A673 (cell line): ENCODE results near the gene MASP1. TPM values are rescaled to one million over a fixed set of nuclear protein-coding genes. Genes with fewer than 3 reads are reported as not detected.

Source experiments
- BruUV-seq: library from RNA; stranded (reverse); fragments of 400-500 nt; replicated peaks from 2 replicates; lab custom pipeline; 2021; lab: Mats Ljungman, UMichigan
- CTCF ChIA-PET: fragments of 300-600 bp; sonication (Branson Sonifier 250); formaldehyde crosslinking; loops from one replicate; lab custom pipeline; 2022; ENCODE audit warnings: antibody characterized with exemption; lab: Charles Lee
- POLR2A ChIA-PET: fragments of 300-600 bp; sonication (Branson Sonifier 250); formaldehyde crosslinking; loops from one replicate; lab custom pipeline; 2022; ENCODE audit warnings: antibody characterized with exemption; ENCODE audit not compliant: low non-redundant PET; lab: Charles Lee
- DNase-seq: peaks from one replicate; pipeline ENCODE4 v3.0.0-alpha.2; 2015; ENCODE audit warnings: low spot score
- H3K27ac ChIP-seq: fragments of 200-600 bp; sonication (generic); 2 replicates; pipeline ENCODE4 v1.5.1; 2016; ENCODE audit warnings: mixed run types, low read depth, mild to moderate bottlenecking, mixed read lengths, antibody characterized with exemption, low read length; ENCODE audit not compliant: poor library complexity, severe bottlenecking
- H3K27me3 ChIP-seq: fragments of 200-600 bp; sonication (generic); replicated peaks from 2 replicates; pipeline ENCODE4 v1.6.1; 2017; ENCODE audit warnings: mixed run types, low read depth, mild to moderate bottlenecking, mixed read lengths, antibody characterized with exemption, low read length; ENCODE audit not compliant: insufficient read depth, poor library complexity
- H3K36me3 ChIP-seq: fragments of 200-600 bp; sonication (generic); 2 replicates; pipeline ENCODE4 v1.6.1; 2016; ENCODE audit warnings: mixed run types, mild to moderate bottlenecking, mixed read lengths, antibody characterized with exemption, low read length; ENCODE audit not compliant: insufficient read depth, poor library complexity, severe bottlenecking
- H3K4me1 ChIP-seq: fragments of 200-600 bp; sonication (generic); 2 replicates; pipeline ENCODE4 v1.6.1; 2017; ENCODE audit warnings: mixed run types, mild to moderate bottlenecking, mixed read lengths, antibody characterized with exemption, low read length; ENCODE audit not compliant: insufficient read depth, poor library complexity, severe bottlenecking
- H3K4me3 ChIP-seq: fragments of 200-600 bp; sonication (generic); 2 replicates; pipeline ENCODE4 v1.5.1; 2016; ENCODE audit warnings: low read depth, mixed run types, mild to moderate bottlenecking, mixed read lengths, low read length; ENCODE audit not compliant: poor library complexity, severe bottlenecking
- H3K9me3 ChIP-seq: fragments of 200-600 bp; sonication (generic); 2 replicates; pipeline ENCODE4 v1.6.1; 2016; ENCODE audit warnings: mixed run types, low read depth, mild to moderate bottlenecking, mixed read lengths, antibody characterized with exemption, low read length; ENCODE audit not compliant: poor library complexity, severe bottlenecking
- CTCF ChIP-seq: fragments of 300-800, 200-600 bp; sonication (generic); conservative IDR thresholded peaks from 2 replicates; pipeline ENCODE4 v1.5.1; 2017; ENCODE audit warnings: low read depth, mild to moderate bottlenecking, antibody characterized with exemption, low read length, moderate library complexity, mixed read lengths
- EZH2 ChIP-seq: fragments of 200-600 bp; sonication (generic); IDR thresholded peaks from 2 replicates; pipeline ENCODE4 v1.6.1; 2017; ENCODE audit warnings: borderline replicate concordance, low read depth, mild to moderate bottlenecking, mixed read lengths, antibody characterized with exemption, low read length; ENCODE audit not compliant: poor library complexity, severe bottlenecking
- intact Hi-C: fragments of 100-400 bp; cut with micrococcal nuclease; formaldehyde crosslinking; loops from one replicate; pipeline ENCODE4 v1.10.0; 2022; ENCODE audit not compliant: unreplicated experiment
- total RNA-seq: library from RNA; stranded (reverse); gene quantifications from 2 replicates; pipeline ENCODE4 v1.2.3, GENCODE V29; 2021

Gene MASP1
- total RNA-seq, 1 experiment from 2014 or later, result not detected

GRCh38 chr3:187222801-187223200, 68.7 kb downstream of the MASP1 start:
- POLR2A ChIA-PET, result no interaction called here
- Histone ChIP-seq H3K27ac (no peak overlapping the region), H3K27me3 (no peaks in the 10 kb centered on the region), H3K4me1 (no peaks in the 10 kb centered on the region), H3K4me3 (no peak overlapping the region), H3K36me3 (no peaks in the 10 kb centered on the region), H3K9me3 (no peaks in the 10 kb centered on the region)
- no peak for TF ChIP-seq CTCF
- no peak for TF ChIP-seq EZH2
- CTCF ChIA-PET, result interaction anchor here (2.2 kb wide), 1 partner anchor 456 kb away, joined by 10 read pairs; no protein-coding TSS in a partner anchor
- DNase-seq, result no peak
- intact Hi-C loops, result loop anchor here (5.0 kb wide), 1 partner anchor 74 kb away; no protein-coding TSS in a partner anchor
- BruUV-seq, result no TSS peak

GRCh38 chr3:187215460-187215859, 76.1 kb downstream of the MASP1 start:
- intact Hi-C loops, result no loop called here
- H3K4me3 ChIP-seq, result no peak overlapping the region
- no peaks in the 10 kb centered on the region for H3K36me3 ChIP-seq
- no peaks in the 10 kb centered on the region for H3K4me1 ChIP-seq
- TF ChIP-seq EZH2 (no peak), CTCF (no peak)
- POLR2A ChIA-PET, result no interaction called here
- H3K27ac ChIP-seq, result no peak overlapping the region
- no TSS peak for BruUV-seq
- DNase-seq, result no peak
- CTCF ChIA-PET, result no interaction called here
- no peaks in the 10 kb centered on the region for H3K9me3 ChIP-seq
- H3K27me3 ChIP-seq, result no peaks in the 10 kb centered on the region

- no peak overlapping the region for H3K27ac ChIP-seq
- POLR2A ChIA-PET, result no interaction called here
Observed at GRCh38 chr3:187213616-187214015, 77.9 kb downstream of the MASP1 start.

More at GRCh38 chr3:187213616-187214015, 77.9 kb downstream of the MASP1 start:
- no peak for DNase-seq
- H3K4me3 ChIP-seq, result no peak overlapping the region
- H3K27me3 ChIP-seq, result no peaks in the 10 kb centered on the region
- no peaks in the 10 kb centered on the region for H3K4me1 ChIP-seq
- H3K36me3 ChIP-seq, result no peaks in the 10 kb centered on the region
- BruUV-seq, result no TSS peak
- intact Hi-C loops, result no loop called here
- TF ChIP-seq EZH2 (no peak), CTCF (no peak)
- CTCF ChIA-PET, result no interaction called here
- no peaks in the 10 kb centered on the region for H3K9me3 ChIP-seq
